HepG2 (cell line): ENCODE data around the gene TJP3. TPM values are rescaled to one million over a fixed set of nuclear protein-coding genes. Genes with fewer than 3 reads are reported as not detected.

ENCODE experiments used
- ATAC-seq: fragments of 200-7000 bp; cut with Tn5 transposase; 3 replicates; pipeline ENCODE4 v1.9.1; 2020; ENCODE audit warnings: mild to moderate bottlenecking, moderate library complexity
- BruUV-seq: library from RNA; stranded (reverse); fragments of 400-500 nt; replicated peaks from 2 replicates; lab custom pipeline; 2021; lab: Mats Ljungman, UMichigan
- CTCF ChIA-PET: fragments of 300-600 bp; formaldehyde crosslinking; extraction: SDS; loops from one replicate; lab custom pipeline; 2021; ENCODE audit warnings: low total read pairs, inconsistent platforms, low intra/inter-chr PET ratio; lab: Yijun Ruan, JAX
- POLR2A ChIA-PET: fragments of 350-600 bp; sonication (Branson Sonifier 250); formaldehyde crosslinking; loops from one replicate; lab custom pipeline; 2020; ENCODE audit warnings: antibody characterized with exemption, inconsistent platforms; lab: Yijun Ruan, JAX
- DNase-seq: peaks from one replicate; pipeline ENCODE4 v3.0.0-alpha.2; 2015; ENCODE audit warnings: low spot score
- FAIRE-seq: peaks from 3 replicates; lab custom pipeline; 2011; peaks lifted over from hg19 to GRCh38; lab: Jason Lieb, UNC
- H2AFZ ChIP-seq: one replicate; pipeline ENCODE4 v1.6.1; 2011; ENCODE audit warnings: low read length, inconsistent platforms
- H3K27ac ChIP-seq: fragments of 300-600 bp; 3 replicates; pipeline ENCODE4 v1.8.0; 2011; ENCODE audit warnings: mixed run types, mild to moderate bottlenecking, mixed read lengths, low read length, inconsistent platforms; ENCODE audit not compliant: insufficient read depth; ENCODE audit errors: extremely low read length
- H3K27me3 ChIP-seq, 2 experiments: fragments of 200-600 bp in 1 of 2; 2 replicates in 1 of 2; 3 replicates in 1 of 2; pipeline versions ENCODE4 v1.6.0 to v1.8.0; 2011; ENCODE audit warnings: low read length in 2 of 2, mild to moderate bottlenecking in 2 of 2, moderate library complexity in 2 of 2, inconsistent platforms in 1 of 2; ENCODE audit not compliant: insufficient read depth in 2 of 2, control insufficient read depth in 1 of 2
- H3K36me3 ChIP-seq, 2 experiments: fragments of 200-600 bp in 1 of 2; replicated peaks in 1 of 2; 2 replicates in 1 of 2; 3 replicates in 1 of 2; pipeline versions ENCODE4 v1.5.1 to v1.8.0; 2011; ENCODE audit warnings: low read length in 2 of 2, inconsistent platforms in 1 of 2; ENCODE audit not compliant: insufficient read depth in 2 of 2, control insufficient read depth in 1 of 2
- H3K4me1 ChIP-seq: 2 replicates; pipeline ENCODE4 v1.5.1; 2012; ENCODE audit warnings: low read length, inconsistent platforms; ENCODE audit not compliant: insufficient read depth
- H3K4me2 ChIP-seq: 2 replicates; pipeline ENCODE4 v1.6.0; 2011; ENCODE audit warnings: low read depth, low read length, inconsistent platforms
- H3K4me3 ChIP-seq, 3 experiments: fragments of 200-600 bp in 1 of 3; sonication (generic), shearing (Covaris generic) in 1 of 3; replicated peaks in 1 of 3; 2 replicates each; pipeline ENCODE4 v1.5.1; 2011 to 2016; ENCODE audit warnings: low read length in 3 of 3, inconsistent platforms in 2 of 3, low read depth in 2 of 3, mild to moderate bottlenecking in 2 of 3, control low read depth in 1 of 3, mixed read lengths in 1 of 3; ENCODE audit not compliant: insufficient read depth in 1 of 3
- H3K79me2 ChIP-seq: one replicate; pipeline ENCODE4 v1.6.1; 2011; ENCODE audit warnings: low read length, inconsistent platforms; ENCODE audit not compliant: insufficient read depth
- H3K9ac ChIP-seq: 2 replicates; pipeline ENCODE4 v1.6.0; 2011; ENCODE audit warnings: mild to moderate bottlenecking, low read depth, low read length, inconsistent platforms; ENCODE audit not compliant: insufficient read depth
- H3K9me3 ChIP-seq: 2 replicates; pipeline ENCODE4 v1.5.1; 2012; ENCODE audit warnings: mild to moderate bottlenecking, low read length
- H4K20me1 ChIP-seq: 2 replicates; pipeline ENCODE4 v1.6.0; 2011; ENCODE audit warnings: inconsistent platforms, mild to moderate bottlenecking, low read length, moderate library complexity; ENCODE audit not compliant: insufficient read depth
- CERS6 ChIP-seq: sonication (generic); formaldehyde crosslinking; IDR thresholded peaks from 2 replicates; pipeline ENCODE4 v1.5.0; 2020; ENCODE audit warnings: missing genetic modification reagents
- GABPB1 ChIP-seq: IDR thresholded peaks from 2 replicates; pipeline ENCODE4 v1.6.1; 2016; ENCODE audit warnings: mild to moderate bottlenecking, missing genetic modification reagents, moderate library complexity, missing compliant biosample characterization
- NFE2L2 ChIP-seq: fragments of 150-350 bp; IDR thresholded peaks from 2 replicates; pipeline ENCODE4 v1.6.1; 2014; ENCODE audit warnings: low read length
- TARDBP ChIP-seq: sonication (generic); formaldehyde crosslinking; IDR thresholded peaks from 2 replicates; pipeline ENCODE4 v1.8.0; 2022; ENCODE audit warnings: mild to moderate bottlenecking, missing genetic modification reagents
- ZNF160 ChIP-seq: sonication (generic); formaldehyde crosslinking; IDR thresholded peaks from 2 replicates; pipeline ENCODE4 v1.8.0; 2022; ENCODE audit warnings: mild to moderate bottlenecking, inconsistent platforms, missing genetic modification reagents
- ZNF616 ChIP-seq: sonication (generic); formaldehyde crosslinking; IDR thresholded peaks from 2 replicates; pipeline ENCODE4 v1.5.0; 2020; ENCODE audit warnings: low read depth, mild to moderate bottlenecking, missing genetic modification reagents
- ZNF691 ChIP-seq: sonication (generic); formaldehyde crosslinking; IDR thresholded peaks from 2 replicates; pipeline ENCODE4 v1.4.0; 2020; ENCODE audit warnings: missing genetic modification reagents, low read depth, mild to moderate bottlenecking, borderline replicate concordance
- WGBS: methylation state at CpG from one replicate; pipeline ENCODE4 v1.1.6; 2017; ENCODE audit warnings: low lambda C conversion rate; 5-methylcytosine and 5-hydroxymethylcytosine counted together
- in situ Hi-C: cut with HindIII; loops from 2 replicates; pipeline ENCODE4 v1.10.0; 2017; ENCODE audit warnings: low pct_unique_long_range_greater_than_20kb; ENCODE audit not compliant: extremely low pct_ligation_motif_present
- intact Hi-C: fragments of 100-400 bp; cut with micrococcal nuclease; formaldehyde crosslinking; loops from one replicate; pipeline ENCODE4 v1.10.0; 2022; ENCODE audit not compliant: unreplicated experiment
- polyA plus RNA-seq, 8 experiments: library from polyadenylated mRNA; depleted of rRNA in 3 of 8; stranded (reverse) in 7 of 8; unstranded in 1 of 8; fragments of >200 nt; fragmentation: Illumina TruSeq in 4 of 8; extraction: Trizol in 4 of 8; gene quantifications; 2 replicates each; pipeline versions ENCODE4 v1.2.1 to v1.2.3, GENCODE V29; 2011 to 2016; ENCODE audit warnings: low read depth in 4 of 8, missing spikeins in 1 of 8, mixed read lengths in 1 of 8; ENCODE audit not compliant: insufficient read depth in 1 of 8
- total RNA-seq, 5 experiments: library from RNA; depleted of rRNA; stranded (reverse); fragments of >200 nt; fragmentation: Illumina TruSeq; extraction: Trizol; gene quantifications; 2 replicates each; pipeline ENCODE4 v1.2.3, GENCODE V29; 2016; ENCODE audit warnings: low read depth in 1 of 5

Gene TJP3
- total and polyA plus RNA-seq, 2 of the 13 experiments (the other 11 are each of a cell fraction or from before 2014, with no cell fraction given): 2.3 to 21.5 TPM

- Histone ChIP-seq H3K9me3 (no peaks in the 10 kb centered on the region), H3K4me1 (peaks cover 21% of the 10 kb centered on the region), H3K9ac (no peak overlapping the region), H3K4me3 (no peak overlapping the region), H3K36me3 (no peaks in the 10 kb centered on the region; a peak in 2 of 5 replicates), H2AFZ (no peak overlapping the region), H4K20me1 (no peaks in the 10 kb centered on the region), H3K4me2 (no peak overlapping the region), H3K27ac (no peak overlapping the region), H3K79me2 (no peaks in the 10 kb centered on the region), H3K27me3 (no peaks in the 10 kb centered on the region)
- intact Hi-C loops: no loop called here
- ATAC-seq (no peak), DNase-seq (no peak), FAIRE-seq (no peak)
- in situ Hi-C loops: no loop called here
- no peak for TF ChIP-seq ZNF160 (CRISPR knock-in tag)
- no peak for TF ChIP-seq ZNF616 (CRISPR knock-in tag)
- TF ChIP-seq TARDBP (CRISPR knock-in tag): no peak
- TF ChIP-seq NFE2L2: peak; percentile 52
- TF ChIP-seq CERS6 (CRISPR knock-in tag): no peak
- TF ChIP-seq ZNF691: no peak
- no peak for TF ChIP-seq GABPB1 (CRISPR knock-in tag)
- POLR2A ChIA-PET: interaction anchor here (0.6 kb wide), 1 partner anchor 42 kb away, joined by 3 read pairs; no protein-coding TSS in a partner anchor
- WGBS: 85% methylated on average over 34 of the region's 45 CpGs
- CTCF ChIA-PET: no interaction called here
- BruUV-seq: no TSS peak
Measured at GRCh38 chr19:3670796-3671679, 37.1 kb upstream of the TJP3 start.
